Stimulated activated CD4-positive, alpha-beta T cell treated with anti-CD3 and anti-CD28 coated beads, TNF-alpha, amount 100 ng/mL, for 1 hour (primary cell): ENCODE data around the gene EGFR.

Experiments used
- DNase-seq, 3 donors: peaks; one replicate each; pipeline ENCODE4 v3.0.0-alpha.2; 2020; ENCODE audit warnings: low read depth in 3 of 3, low spot score in 1 of 3

The EGFR gene

GRCh38 chr7:55080000-55080623 is 61.3 kb downstream of the EGFR start:
- no peak for DNase-seq

GRCh38 chr7:55081068-55081467 is 62.3 kb downstream of the EGFR start:
- DNase-seq: no peak

GRCh38 chr7:55081472-55082227 is 62.8 kb downstream of the EGFR start:
- no peak for DNase-seq

GRCh38 chr7:55082228-55082603 is 63.4 kb downstream of the EGFR start:
- no peak for DNase-seq

- no peak for DNase-seq
These were observed 64.4 kb downstream of the EGFR start for GRCh38 chr7:55083206-55083605.

GRCh38 chr7:55084307-55084706 is 65.5 kb downstream of the EGFR start:
- no peak for DNase-seq

- DNase-seq: no peak
These were observed 66.9 kb downstream of the EGFR start for GRCh38 chr7:55085511-55086412.

GRCh38 chr7:55086413-55087201 is 67.8 kb downstream of the EGFR start:
- DNase-seq: no peak

GRCh38 chr7:55087521-55087961 is 68.7 kb downstream of the EGFR start:
- DNase-seq: no peak

- DNase-seq: no peak
These were observed 69.3 kb downstream of the EGFR start for GRCh38 chr7:55088107-55088506.

GRCh38 chr7:55088620-55089019 is 69.8 kb downstream of the EGFR start:
- DNase-seq: no peak

GRCh38 chr7:55092186-55092974 is 73.6 kb downstream of the EGFR start:
- no peak for DNase-seq

- no peak for DNase-seq
These were observed 74.2 kb downstream of the EGFR start for GRCh38 chr7:55092975-55093373.

GRCh38 chr7:55093674-55094073 is 74.9 kb downstream of the EGFR start:
- no peak for DNase-seq

- no peak for DNase-seq
These were observed 75.4 kb downstream of the EGFR start for GRCh38 chr7:55094092-55094690.

GRCh38 chr7:55095672-55096071 is 76.9 kb downstream of the EGFR start:
- DNase-seq: no peak

GRCh38 chr7:55096323-55096722 is 77.5 kb downstream of the EGFR start:
- no peak for DNase-seq

GRCh38 chr7:55097100-55097499 is 78.3 kb downstream of the EGFR start:
- DNase-seq: no peak

GRCh38 chr7:55099066-55099820 is 80.4 kb downstream of the EGFR start:
- no peak for DNase-seq
